H1 (cell line): Measurements from ENCODE around the gene ZDHHC3. TPM values are rescaled to one million over a fixed set of nuclear protein-coding genes. Genes with fewer than 3 reads are reported as not detected.

ENCODE experiments used
- CTCF ChIA-PET: fragments of 300-600 bp; sonication (Branson Sonifier 250); formaldehyde crosslinking; loops from one replicate; lab custom pipeline; 2021; ENCODE audit not compliant: partially characterized antibody; lab: Charles Lee
- POLR2A ChIA-PET: fragments of 300-600 bp; sonication (Branson Sonifier 250); formaldehyde crosslinking; loops from one replicate; lab custom pipeline; 2021; ENCODE audit warnings: inconsistent platforms; ENCODE audit not compliant: partially characterized antibody; lab: Charles Lee
- DNase-seq, 2 experiments: peaks; one replicate each; pipeline versions ENCODE4 v3.0.0 to v3.0.0-alpha.2; 2010 to 2022; ENCODE audit warnings: low spot score in 2 of 2, low read depth in 1 of 2, mixed read lengths in 1 of 2
- FAIRE-seq: peaks from 2 replicates; lab custom pipeline; 2011; peaks lifted over from hg19 to GRCh38; lab: Jason Lieb, UNC
- H2AFZ ChIP-seq: 2 replicates; pipeline ENCODE4 v1.8.1; 2012; ENCODE audit warnings: low read length, inconsistent platforms
- H2AK5ac ChIP-seq: 2 replicates; pipeline ENCODE4 v1.6.1; 2013; ENCODE audit warnings: low read depth, low read length
- H2BK120ac ChIP-seq: replicated peaks from 2 replicates; pipeline ENCODE3; 2013; ENCODE audit warnings: low read depth, low read length, inconsistent platforms
- H2BK12ac ChIP-seq: 2 replicates; pipeline ENCODE4 v1.6.1; 2013; ENCODE audit warnings: low read depth, low read length
- H2BK15ac ChIP-seq: 2 replicates; pipeline ENCODE4 v1.6.1; 2013; ENCODE audit warnings: low read length
- H2BK20ac ChIP-seq: 2 replicates; pipeline ENCODE4 v1.6.1; 2013; ENCODE audit warnings: low read length
- H2BK5ac ChIP-seq: 2 replicates; pipeline ENCODE4 v1.6.1; 2013; ENCODE audit warnings: low read depth, low read length
- H3K14ac ChIP-seq: 2 replicates; pipeline ENCODE4 v1.6.1; 2013; ENCODE audit warnings: inconsistent platforms; ENCODE audit not compliant: insufficient read length
- H3K18ac ChIP-seq: 2 replicates; pipeline ENCODE4 v1.6.1; 2013; ENCODE audit warnings: low read length; ENCODE audit errors: extremely low read depth
- H3K23ac ChIP-seq: 2 replicates; pipeline ENCODE4 v1.6.1; 2013; ENCODE audit warnings: inconsistent platforms; ENCODE audit not compliant: insufficient read length
- H3K23me2 ChIP-seq: 2 replicates; pipeline ENCODE4 v1.6.1; 2013; ENCODE audit warnings: low read depth, low read length
- H3K27ac ChIP-seq: 2 replicates; pipeline ENCODE4 v1.6.1; 2011; ENCODE audit warnings: low read depth, low read length, inconsistent platforms
- H3K27me3 ChIP-seq, 4 experiments: replicated peaks in 1 of 4; 1 replicate in 1 of 4; 2 replicates in 3 of 4; pipeline versions ENCODE4 v1.6.1 to v1.8.1; 2011 to 2013; ENCODE audit warnings: low read length in 3 of 4, mild to moderate bottlenecking in 3 of 4, inconsistent platforms in 2 of 4, mixed read lengths in 2 of 4, moderate library complexity in 1 of 4; ENCODE audit not compliant: control insufficient read depth in 3 of 4, insufficient read depth in 3 of 4; ENCODE audit errors: extremely low read depth in 1 of 4
- H3K36me3 ChIP-seq, 4 experiments: 2 replicates each; pipeline versions ENCODE4 v1.6.1 to v1.8.1; 2011 to 2013; ENCODE audit warnings: mild to moderate bottlenecking in 4 of 4, low read length in 3 of 4, moderate library complexity in 2 of 4, control low read depth in 1 of 4, inconsistent platforms in 1 of 4; ENCODE audit not compliant: insufficient read depth in 4 of 4, control insufficient read depth in 2 of 4
- H3K4ac ChIP-seq: replicated peaks from 2 replicates; pipeline ENCODE3; 2013; ENCODE audit warnings: low read length, low read depth, mixed read lengths, inconsistent platforms; ENCODE audit not compliant: insufficient read length
- H3K4me1 ChIP-seq, 4 experiments: replicated peaks in 1 of 4; 1 replicate in 1 of 4; 2 replicates in 3 of 4; pipeline versions ENCODE4 v1.6.1 to v1.8.1; 2011 to 2013; ENCODE audit warnings: low read length in 3 of 4, inconsistent platforms in 2 of 4, mixed read lengths in 1 of 4; ENCODE audit not compliant: insufficient read depth in 4 of 4, control insufficient read depth in 3 of 4
- H3K4me2 ChIP-seq, 2 experiments: 2 replicates each; pipeline versions ENCODE4 v1.6.1 to v1.8.1; 2011 to 2013; ENCODE audit warnings: low read depth in 2 of 2, low read length in 2 of 2, control low read depth in 1 of 2, inconsistent platforms in 1 of 2, mild to moderate bottlenecking in 1 of 2; ENCODE audit not compliant: insufficient read depth in 1 of 2
- H3K4me3 ChIP-seq, 4 experiments: fragments of 200-600, 300-600 bp in 1 of 4; sonication (generic), shearing (Covaris generic), sonication (Bioruptor Twin) in 1 of 4; 2 replicates each; pipeline versions ENCODE4 v1.5.1 to v1.8.1; 2011 to 2016; ENCODE audit warnings: low read length in 4 of 4, low read depth in 3 of 4, control low read depth in 2 of 4, inconsistent platforms in 2 of 4, mild to moderate bottlenecking in 2 of 4, mixed read lengths in 1 of 4, moderate library complexity in 1 of 4; ENCODE audit not compliant: insufficient read depth in 2 of 4; ENCODE audit errors: extremely low read depth in 1 of 4
- H3K56ac ChIP-seq: replicated peaks from 2 replicates; pipeline ENCODE3; 2013; ENCODE audit warnings: low read depth, mild to moderate bottlenecking, mixed read lengths, low read length, inconsistent platforms; ENCODE audit not compliant: insufficient read length
- H3K79me1 ChIP-seq: 2 replicates; pipeline ENCODE4 v1.6.1; 2013; ENCODE audit warnings: low read depth, low read length, control low read depth
- H3K79me2 ChIP-seq, 2 experiments: 2 replicates each; pipeline versions ENCODE4 v1.6.1 to v1.8.1; 2012 to 2013; ENCODE audit warnings: low read length in 2 of 2, mild to moderate bottlenecking in 2 of 2, inconsistent platforms in 1 of 2; ENCODE audit not compliant: insufficient read depth in 2 of 2, control insufficient read depth in 1 of 2
- H3K9ac ChIP-seq, 4 experiments: replicated peaks in 1 of 4; 1 replicate in 1 of 4; 2 replicates in 3 of 4; pipeline versions ENCODE4 v1.6.1 to v1.8.1; 2011 to 2013; ENCODE audit warnings: low read depth in 3 of 4, low read length in 3 of 4, control low read depth in 2 of 4, mild to moderate bottlenecking in 2 of 4, moderate library complexity in 2 of 4, inconsistent platforms in 1 of 4; ENCODE audit errors: extremely low read depth in 1 of 4
- H3K9me3 ChIP-seq, 2 experiments: 2 replicates each; pipeline versions ENCODE4 v1.6.1 to v1.8.1; 2012 to 2013; ENCODE audit warnings: mild to moderate bottlenecking in 2 of 2, moderate library complexity in 2 of 2, control low read depth in 1 of 2, inconsistent platforms in 1 of 2, low read depth in 1 of 2, low read length in 1 of 2, mixed read lengths in 1 of 2; ENCODE audit not compliant: insufficient read depth in 2 of 2
- H4K20me1 ChIP-seq, 2 experiments: replicated peaks in 1 of 2; 2 replicates each; pipeline versions ENCODE3 to v1.8.1; 2011 to 2013; ENCODE audit warnings: inconsistent platforms in 2 of 2, low read length in 2 of 2, mild to moderate bottlenecking in 1 of 2; ENCODE audit not compliant: insufficient read depth in 2 of 2, control insufficient read depth in 1 of 2
- H4K5ac ChIP-seq: 2 replicates; pipeline ENCODE4 v1.6.1; 2013; ENCODE audit warnings: low read length, low read depth, mixed read lengths, inconsistent platforms; ENCODE audit not compliant: insufficient read length
- H4K8ac ChIP-seq: 2 replicates; pipeline ENCODE4 v1.8.0; 2013; ENCODE audit warnings: mild to moderate bottlenecking, moderate library complexity, low read length, inconsistent platforms; ENCODE audit not compliant: insufficient read depth; ENCODE audit errors: extremely low read depth
- H4K91ac ChIP-seq: replicated peaks from 2 replicates; pipeline ENCODE3; 2013; ENCODE audit warnings: low read length, mixed read lengths, inconsistent platforms; ENCODE audit not compliant: insufficient read length
- CEBPB ChIP-seq: IDR thresholded peaks from 2 replicates; pipeline ENCODE4 v1.6.1; 2012; ENCODE audit warnings: low read depth, low read length
- KDM4A ChIP-seq: IDR thresholded peaks from one replicate; pipeline ENCODE4 v1.7.1; 2012; ENCODE audit warnings: low read depth, mild to moderate bottlenecking, moderate library complexity, low read length, inconsistent platforms; ENCODE audit not compliant: severe bottlenecking
- MAFK ChIP-seq: IDR thresholded peaks from 2 replicates; pipeline ENCODE4 v1.6.1; 2012; ENCODE audit warnings: low read depth, mild to moderate bottlenecking, improper control_type of control experiment, low read length
- POU5F1 ChIP-seq: IDR thresholded peaks from 2 replicates; pipeline ENCODE4 v1.6.1; 2011; ENCODE audit warnings: low read depth, mild to moderate bottlenecking, low read length, moderate library complexity
- SP4 ChIP-seq: IDR thresholded peaks from 2 replicates; pipeline ENCODE4 v1.6.1; 2012; ENCODE audit warnings: low read length, inconsistent platforms
- WGBS, 2 experiments: shearing (Covaris generic) in 1 of 2; methylation state at CpG; one replicate each; pipeline versions ENCODE4 v1.1.6 to v1.1.7; 2013 to 2015; ENCODE audit warnings: low lambda C conversion rate in 2 of 2, mixed read lengths in 2 of 2, inconsistent platforms in 1 of 2, low coverage in 1 of 2, missing lambda C conversion rate in 1 of 2; ENCODE audit not compliant: insufficient replicate concordance in 2 of 2, insufficient coverage in 1 of 2, insufficient read length in 1 of 2; ENCODE audit errors: extremely low coverage in 1 of 2, missing lambda C conversion rate in 1 of 2; 5-methylcytosine and 5-hydroxymethylcytosine counted together
- polyA plus RNA-seq, 7 experiments: library from polyadenylated mRNA; depleted of rRNA in 3 of 7; stranded (reverse) in 5 of 7; unstranded in 2 of 7; fragments of >200 nt in 5 of 7; fragments of 200-250 nt in 2 of 7; gene quantifications; 1 replicate in 5 of 7; 2 replicates in 1 of 7; 4 replicates in 1 of 7; pipeline versions ENCODE4 v1.2.1 to v1.2.3, GENCODE V29; 2011 to 2013; ENCODE audit warnings: missing spikeins in 2 of 7, mixed read lengths in 2 of 7
- total RNA-seq: library from RNA; stranded (reverse); fragmentation: NEBNext Ultra II Directional; extraction: Animal tissue kit (Norgen Biotek cat#: 25700); gene quantifications from 2 replicates; pipeline ENCODE4 v1.2.1, GENCODE V29; 2021
- TF ChIP-seq, protein P1 (sequence below): IDR thresholded peaks from 2 replicates; pipeline ENCODE4 v1.6.1; 2012; ENCODE audit warnings: low read length, inconsistent platforms

Gene ZDHHC3
- total and polyA plus RNA-seq, 2 of the 8 experiments (the other 6 are each of a cell fraction or from before 2014, with no cell fraction given): 77.4 to 88.7 TPM

DNA sequence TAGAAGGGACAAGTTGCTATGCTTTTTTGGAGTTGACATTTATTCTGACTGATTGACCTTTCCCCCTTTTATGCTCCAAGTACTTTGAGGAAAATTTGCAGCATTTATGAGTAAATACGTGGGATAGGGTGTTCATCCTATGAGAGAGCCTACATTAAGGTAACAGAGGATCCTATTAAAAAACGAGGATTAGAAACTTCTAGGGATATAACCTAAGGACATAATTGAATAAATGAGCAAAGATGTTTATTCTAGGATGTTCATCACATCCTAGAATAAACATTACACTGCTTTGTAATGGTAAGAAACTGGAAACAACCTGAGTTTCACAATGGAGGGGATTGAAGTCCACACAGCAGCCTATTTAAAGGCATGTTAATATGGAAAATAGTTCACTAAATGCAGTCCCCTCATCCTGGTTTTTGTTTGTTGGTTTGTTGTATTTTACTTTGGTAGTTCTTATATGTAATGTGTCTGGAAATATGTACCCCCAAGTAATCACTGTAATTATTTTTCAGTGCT is 26.2 kb upstream of the ZDHHC3 start:
- Histone ChIP-seq H2BK120ac (no peak overlapping the region), H3K23ac (no peak overlapping the region), H2BK20ac (no peak overlapping the region), H3K79me2 (no peaks in the 10 kb centered on the region), H2AFZ (no peak overlapping the region), H2BK5ac (no peak overlapping the region), H3K4me3 (no peak overlapping the region), H3K4ac (no peak overlapping the region), H4K8ac (no peak overlapping the region), H3K36me3 (peaks cover 19 to 80% (median 66%) of the 10 kb centered on the region in 4 experiments), H3K18ac (no peak overlapping the region), H3K14ac (no peak overlapping the region), H3K56ac (no peak overlapping the region), H3K9me3 (peaks cover 4 to 11% of the 10 kb centered on the region in 2 experiments; a peak in 3 of 4 replicates), H2BK12ac (no peak overlapping the region), H3K27me3 (no peaks in the 10 kb centered on the region), H3K4me1 (no peaks in the 10 kb centered on the region), H2BK15ac (no peak overlapping the region), H3K79me1 (no peaks in the 10 kb centered on the region; the same call in 1 of the 2 replicates), H3K23me2 (no peaks in the 10 kb centered on the region), H4K20me1 (peaks cover 3 to 7% of the 10 kb centered on the region in 2 experiments), H4K91ac (no peak overlapping the region), H4K5ac (no peak overlapping the region), H3K9ac (no peak overlapping the region), H3K27ac (no peak overlapping the region), H2AK5ac (no peak overlapping the region), H3K4me2 (no peak overlapping the region)
- DNase-seq (no peak), FAIRE-seq (no peak)
- WGBS, 2 experiments: 89% methylated on average over 2 of the region's 2 CpGs; no CpG with 5 or more reads in 1 of the 2 experiments
- ChIA-PET CTCF (interaction anchor here (5.5 kb wide), 1 partner anchor 11 kb away, joined by 37 read pairs; no protein-coding TSS in a partner anchor), POLR2A (interaction anchor here (1.4 kb wide), 1 partner anchor 15 kb away, joined by 3 read pairs; no protein-coding TSS in a partner anchor)
- no peak for TF ChIP-seq KDM4A
- no peak for TF ChIP-seq SP4
- TF ChIP-seq, protein P1, sequence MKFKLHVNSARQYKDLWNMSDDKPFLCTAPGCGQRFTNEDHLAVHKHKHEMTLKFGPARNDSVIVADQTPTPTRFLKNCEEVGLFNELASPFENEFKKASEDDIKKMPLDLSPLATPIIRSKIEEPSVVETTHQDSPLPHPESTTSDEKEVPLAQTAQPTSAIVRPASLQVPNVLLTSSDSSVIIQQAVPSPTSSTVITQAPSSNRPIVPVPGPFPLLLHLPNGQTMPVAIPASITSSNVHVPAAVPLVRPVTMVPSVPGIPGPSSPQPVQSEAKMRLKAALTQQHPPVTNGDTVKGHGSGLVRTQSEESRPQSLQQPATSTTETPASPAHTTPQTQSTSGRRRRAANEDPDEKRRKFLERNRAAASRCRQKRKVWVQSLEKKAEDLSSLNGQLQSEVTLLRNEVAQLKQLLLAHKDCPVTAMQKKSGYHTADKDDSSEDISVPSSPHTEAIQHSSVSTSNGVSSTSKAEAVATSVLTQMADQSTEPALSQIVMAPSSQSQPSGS: no peak
- TF ChIP-seq CEBPB: no peak
- TF ChIP-seq POU5F1: no peak
- no peak for TF ChIP-seq MAFK
